Astrocyte of the spinal cord (primary cell): Measurements from ENCODE around the gene ZBTB21.

ENCODE experiments used
- DNase-seq: peaks from one replicate; pipeline ENCODE4 v3.0.0; 2011; ENCODE audit warnings: low read depth, low spot score
- H3K4me3 ChIP-seq: 2 replicates; pipeline ENCODE4 v1.5.1; 2011; ENCODE audit warnings: low read depth, mild to moderate bottlenecking, low read length, moderate library complexity
- in situ Hi-C: cut with HindIII; loops from 2 replicates; pipeline ENCODE4 v1.10.0; 2017; ENCODE audit warnings: low sequenced_read_pairs
- TF ChIP-seq, protein P1 (sequence below): IDR thresholded peaks from 2 replicates; pipeline ENCODE4 v1.5.1; 2012; ENCODE audit warnings: low read depth, mild to moderate bottlenecking, low read length, inconsistent platforms

The ZBTB21 gene

GRCh38 chr21:41979335-41979734 lies 30.8 kb downstream of the ZBTB21 start:
- no peak overlapping the region for H3K4me3 ChIP-seq
- TF ChIP-seq, protein P1, sequence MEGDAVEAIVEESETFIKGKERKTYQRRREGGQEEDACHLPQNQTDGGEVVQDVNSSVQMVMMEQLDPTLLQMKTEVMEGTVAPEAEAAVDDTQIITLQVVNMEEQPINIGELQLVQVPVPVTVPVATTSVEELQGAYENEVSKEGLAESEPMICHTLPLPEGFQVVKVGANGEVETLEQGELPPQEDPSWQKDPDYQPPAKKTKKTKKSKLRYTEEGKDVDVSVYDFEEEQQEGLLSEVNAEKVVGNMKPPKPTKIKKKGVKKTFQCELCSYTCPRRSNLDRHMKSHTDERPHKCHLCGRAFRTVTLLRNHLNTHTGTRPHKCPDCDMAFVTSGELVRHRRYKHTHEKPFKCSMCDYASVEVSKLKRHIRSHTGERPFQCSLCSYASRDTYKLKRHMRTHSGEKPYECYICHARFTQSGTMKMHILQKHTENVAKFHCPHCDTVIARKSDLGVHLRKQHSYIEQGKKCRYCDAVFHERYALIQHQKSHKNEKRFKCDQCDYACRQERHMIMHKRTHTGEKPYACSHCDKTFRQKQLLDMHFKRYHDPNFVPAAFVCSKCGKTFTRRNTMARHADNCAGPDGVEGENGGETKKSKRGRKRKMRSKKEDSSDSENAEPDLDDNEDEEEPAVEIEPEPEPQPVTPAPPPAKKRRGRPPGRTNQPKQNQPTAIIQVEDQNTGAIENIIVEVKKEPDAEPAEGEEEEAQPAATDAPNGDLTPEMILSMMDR: no peak
- in situ Hi-C loops: no loop called here
- no peak for DNase-seq

- H3K4me3 ChIP-seq: no peak overlapping the region
- TF ChIP-seq, protein P1: no peak
- in situ Hi-C loops: no loop called here
- DNase-seq: no peak
These were observed 32.9 kb downstream of the ZBTB21 start for GRCh38 chr21:41977034-41977950.

DNA sequence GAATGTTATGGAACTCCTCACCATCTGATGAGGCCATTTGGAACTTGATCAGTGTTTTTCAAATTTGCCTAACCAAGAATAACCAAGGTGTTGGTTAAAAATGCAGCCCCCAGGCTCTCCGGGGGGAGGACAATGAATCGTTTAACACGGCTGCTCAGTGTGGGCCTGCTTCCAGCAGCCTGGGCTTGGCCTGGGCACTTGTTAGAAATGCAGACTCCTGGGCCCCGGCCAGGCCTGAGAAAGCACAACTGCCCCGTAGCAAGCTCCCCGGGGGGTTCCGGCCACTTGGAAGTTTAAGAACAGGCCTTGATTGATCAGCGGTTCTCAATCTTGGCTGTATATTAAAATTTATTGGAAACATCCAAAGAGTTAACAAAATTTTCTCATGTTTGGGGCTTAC lies 33.5 kb downstream of the ZBTB21 start:
- TF ChIP-seq, protein P1: no peak
- in situ Hi-C loops: no loop called here
- no peak overlapping the region for H3K4me3 ChIP-seq
- DNase-seq: no peak

DNA sequence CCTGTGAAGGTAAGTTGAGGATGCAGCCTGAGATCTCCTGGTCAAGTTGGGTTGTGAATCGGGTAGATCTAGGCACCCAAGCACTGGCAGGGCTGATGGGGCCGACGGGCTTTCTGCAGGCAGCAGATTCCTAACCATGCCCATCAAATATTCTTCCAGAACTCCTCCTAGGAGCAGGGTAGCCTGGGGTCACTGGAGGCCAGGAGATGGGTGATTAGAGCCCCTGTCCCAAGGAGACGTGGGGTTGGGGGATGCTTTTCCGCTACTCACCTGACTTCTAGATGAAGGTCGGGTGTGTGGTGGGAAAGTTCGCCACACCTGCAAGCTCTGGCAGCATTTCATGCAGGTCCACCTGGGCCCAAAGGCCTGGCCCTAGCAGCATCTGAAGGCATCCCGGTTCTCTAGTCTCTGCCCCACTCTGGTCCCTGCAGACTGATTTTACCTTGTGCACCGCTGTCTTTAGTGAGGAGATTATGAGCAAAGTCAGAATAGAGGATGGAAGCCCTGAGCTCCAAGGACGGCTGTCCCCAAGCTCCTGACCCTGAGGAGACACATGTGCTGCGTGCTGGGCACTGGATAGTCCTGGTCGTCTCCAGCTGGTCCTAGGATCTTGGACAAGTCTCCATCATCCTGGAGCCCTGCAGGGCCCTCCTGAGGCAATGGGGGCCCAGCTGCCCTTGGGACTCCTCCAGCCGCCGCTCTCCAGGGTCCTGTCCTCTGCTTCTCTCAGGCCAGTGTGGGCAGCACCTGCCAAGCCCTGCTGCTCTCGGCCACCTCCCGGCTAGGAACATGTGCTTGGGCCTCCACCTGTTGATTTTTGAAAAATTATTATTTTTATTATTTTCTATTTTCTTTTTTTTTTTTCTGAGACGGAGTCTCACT lies 34.5 kb downstream of the ZBTB21 start:
- TF ChIP-seq, protein P1: no peak
- no peak overlapping the region for H3K4me3 ChIP-seq
- in situ Hi-C loops: no loop called here
- no peak for DNase-seq

DNA sequence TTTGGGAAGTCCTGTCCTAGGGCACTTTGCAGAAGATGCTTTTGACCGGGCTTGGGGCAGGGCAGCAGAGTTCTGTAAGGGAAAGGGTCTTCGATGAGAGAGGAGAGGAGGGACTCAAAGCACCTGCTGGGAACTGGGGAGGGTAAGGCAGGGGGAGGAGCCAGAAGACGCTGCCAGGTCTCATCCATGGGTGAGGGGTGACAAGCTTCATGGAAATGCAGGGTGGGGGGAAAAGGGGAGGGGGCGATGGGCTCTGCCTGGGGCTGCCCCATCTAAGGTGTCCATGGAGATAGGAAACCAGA lies 35.5 kb downstream of the ZBTB21 start:
- TF ChIP-seq, protein P1: no peak
- in situ Hi-C loops: no loop called here
- no peak overlapping the region for H3K4me3 ChIP-seq
- no peak for DNase-seq

GRCh38 chr21:41973861-41974751 lies 36.1 kb downstream of the ZBTB21 start:
- no peak overlapping the region for H3K4me3 ChIP-seq
- TF ChIP-seq, protein P1: no peak
- in situ Hi-C loops: no loop called here
- no peak for DNase-seq
